T-helper 2 cell (primary cell): ENCODE measurements around the gene AMMECR1L.
A peak's percentile ranks its signal among the peaks of the same experiment; 100 is the strongest.

Experiments
- DNase-seq, 5 experiments: peaks; one replicate each; pipeline versions ENCODE4 v3.0.0 to v3.0.0-alpha.2; 2012 to 2022

AMMECR1L gene

DNA sequence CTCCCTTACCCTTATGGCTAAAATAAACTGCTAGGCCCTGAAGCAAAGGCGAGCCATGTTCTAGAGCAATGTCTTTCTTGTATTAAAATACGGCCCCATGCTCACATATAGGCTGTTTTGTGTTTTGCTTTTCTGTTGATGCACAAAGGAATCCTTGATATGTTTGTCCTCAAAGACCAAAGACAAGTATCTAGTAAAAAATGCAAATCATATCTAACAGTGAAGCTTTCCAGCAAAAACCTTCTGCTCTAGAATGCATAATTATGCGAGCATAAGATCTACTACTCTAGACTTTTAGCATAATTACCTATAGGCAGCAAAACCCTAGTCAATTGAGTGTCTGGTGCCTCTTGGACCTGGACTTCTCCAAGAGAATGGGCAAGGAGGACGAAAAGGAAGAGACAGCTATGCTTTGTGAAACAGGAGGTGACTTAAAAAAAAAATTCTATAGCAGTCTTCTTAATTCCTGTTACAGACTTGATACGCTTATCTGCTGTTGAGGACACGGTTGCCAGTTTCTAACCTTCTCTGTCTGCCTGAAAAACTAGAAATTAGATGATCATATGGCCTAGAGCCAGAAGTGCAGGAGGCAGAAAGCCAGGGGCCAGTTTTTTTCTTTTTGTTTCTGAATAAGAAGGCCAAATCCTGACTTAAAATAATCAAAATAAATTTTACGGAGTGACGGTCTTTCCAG, 1.5 kb upstream of the AMMECR1L start:
- no peak for DNase-seq

DNA sequence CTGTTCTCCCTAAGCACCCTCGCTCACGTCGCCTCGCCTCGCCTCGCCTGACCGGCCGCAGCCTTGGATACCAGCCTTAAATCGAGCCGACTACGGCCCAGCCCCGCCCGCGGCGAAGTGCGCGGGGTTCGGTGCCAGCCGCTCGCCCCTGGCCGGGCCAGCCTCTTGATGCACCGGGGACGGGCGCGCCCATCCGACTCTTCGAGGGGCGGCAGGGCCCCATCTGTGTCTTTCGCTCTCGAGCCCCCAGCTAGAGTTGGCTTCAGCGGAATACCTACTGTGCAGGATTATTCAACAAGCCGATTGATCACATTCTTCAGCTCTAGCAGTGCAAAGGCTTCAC, 808 bp upstream of the AMMECR1L start:
- peak in 1 of 5 experiments; percentile 10 for DNase-seq

DNA sequence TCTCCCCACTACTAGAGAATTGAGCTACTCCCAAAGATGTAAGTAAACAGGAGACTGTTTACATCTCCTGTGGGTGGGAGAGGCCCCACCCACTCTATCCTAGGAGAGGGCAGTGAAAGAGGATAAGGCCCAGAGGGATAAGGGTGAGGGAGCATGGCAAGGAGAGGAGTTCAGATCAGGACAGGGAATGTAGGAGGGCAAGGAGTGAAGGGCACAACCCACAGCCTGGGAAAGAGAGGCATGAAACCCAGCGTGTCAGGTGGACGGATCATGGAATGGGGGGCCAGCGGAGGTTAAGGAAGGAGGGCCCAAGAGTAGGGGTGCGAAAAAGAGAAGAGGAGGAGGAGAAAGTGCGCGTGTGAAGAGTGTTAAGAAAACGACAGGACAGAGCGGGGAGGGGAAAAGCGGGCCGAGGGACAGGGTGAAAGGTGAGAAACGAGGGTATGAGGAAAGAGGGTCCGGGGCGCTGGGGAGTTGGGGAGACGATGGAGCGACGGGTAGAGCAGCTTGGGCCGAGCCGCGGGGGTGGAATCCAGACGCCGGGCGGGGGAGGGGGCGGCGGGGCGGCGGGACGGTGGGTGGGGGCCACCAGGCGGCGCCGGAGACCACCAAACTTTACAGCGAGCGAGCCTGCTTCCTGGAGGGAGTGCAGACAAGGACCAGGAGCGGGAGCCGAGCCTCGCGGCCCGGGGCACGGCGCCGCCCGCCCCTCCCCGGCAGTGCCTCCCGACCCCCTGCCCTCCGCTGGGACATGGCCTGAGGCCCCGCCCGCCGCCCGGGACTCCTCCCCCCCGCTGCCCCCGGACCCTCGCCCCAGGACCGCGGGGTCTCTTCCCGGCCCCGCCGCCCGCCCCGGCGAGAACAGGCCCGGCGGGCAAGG, 655 bp downstream of the AMMECR1L start:
- peak in 3 of 5 experiments; percentile 19 to 33 (median 26) for DNase-seq

DNA sequence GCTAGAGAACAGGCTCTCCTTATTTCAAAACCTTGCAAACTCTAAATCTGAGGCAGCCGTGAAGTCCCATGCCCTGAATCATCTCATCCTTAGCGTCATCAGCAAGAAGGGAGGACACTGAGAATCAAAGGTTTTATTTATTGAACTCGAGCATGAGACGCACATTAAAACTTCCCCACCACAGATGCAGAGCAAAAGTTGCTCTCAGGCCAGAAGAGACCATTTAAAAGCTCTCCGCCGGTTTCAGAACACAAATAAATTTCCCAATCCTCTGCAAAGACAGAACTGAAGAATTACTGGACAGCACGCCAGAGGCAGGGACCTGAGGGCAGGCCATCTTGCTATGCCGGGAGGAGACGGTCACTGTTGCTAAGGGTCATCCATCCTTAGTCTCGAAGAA, 1.3 kb downstream of the AMMECR1L start:
- no peak for DNase-seq

DNA sequence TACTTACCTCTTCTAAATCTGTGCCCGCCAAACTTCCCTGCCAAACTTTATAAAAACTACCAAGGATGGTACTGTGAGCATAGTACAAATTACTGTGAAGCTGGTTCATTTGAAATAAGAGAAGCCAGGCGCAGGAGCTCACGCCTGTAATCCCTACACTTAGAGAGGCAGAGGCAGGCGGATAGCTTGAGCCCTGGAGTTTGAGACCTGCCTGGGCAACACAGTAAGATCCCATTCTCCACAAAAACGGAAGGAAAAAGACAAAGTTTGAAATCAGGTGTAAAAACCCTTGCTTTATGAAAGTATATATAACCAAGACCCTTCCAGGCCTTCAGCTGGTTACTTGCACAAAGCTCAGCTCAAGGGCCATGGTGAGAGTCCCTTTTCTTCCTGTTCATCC, 5.9 kb downstream of the AMMECR1L start:
- no peak for DNase-seq

DNA sequence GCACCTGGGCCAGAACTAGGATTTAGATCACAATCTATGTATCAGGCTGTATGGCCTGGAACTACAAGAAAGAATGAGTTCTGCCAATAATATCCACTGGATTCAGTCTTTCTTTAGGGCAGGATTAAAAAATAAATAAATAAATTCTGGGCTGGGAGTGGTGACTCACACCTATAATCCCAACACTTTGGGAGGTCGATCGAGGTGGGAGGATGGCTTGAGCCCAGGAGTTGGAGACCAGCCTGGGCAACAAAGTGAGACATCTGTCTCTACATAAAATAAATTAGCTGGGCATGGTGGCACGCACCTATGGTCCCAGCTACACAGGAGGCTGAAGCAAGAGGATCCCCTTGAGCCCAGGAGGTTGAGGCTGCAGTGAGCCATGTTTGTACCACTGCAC, 8.1 kb downstream of the AMMECR1L start:
- DNase-seq: no peak

DNA sequence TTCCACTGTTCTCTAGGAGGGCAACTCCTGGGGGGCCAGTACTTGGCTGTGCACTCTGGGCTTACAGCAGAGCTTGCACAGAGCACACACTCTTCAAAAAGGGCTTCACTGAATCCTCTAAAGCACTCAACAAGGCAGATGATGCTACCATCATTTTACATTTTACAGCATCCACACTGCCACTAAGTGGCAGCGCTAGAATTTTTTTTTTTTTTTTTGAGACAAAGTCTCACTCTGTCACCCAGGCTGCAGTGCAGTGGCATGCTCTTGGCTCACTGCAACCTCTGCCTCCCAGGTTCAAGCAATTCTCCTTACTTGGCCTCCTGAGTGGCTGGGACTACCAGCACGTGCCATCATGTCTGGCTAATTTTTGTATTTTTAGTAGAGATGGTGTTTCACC, 8.6 kb downstream of the AMMECR1L start:
- DNase-seq: peak in 1 of 5 experiments; percentile 17

DNA sequence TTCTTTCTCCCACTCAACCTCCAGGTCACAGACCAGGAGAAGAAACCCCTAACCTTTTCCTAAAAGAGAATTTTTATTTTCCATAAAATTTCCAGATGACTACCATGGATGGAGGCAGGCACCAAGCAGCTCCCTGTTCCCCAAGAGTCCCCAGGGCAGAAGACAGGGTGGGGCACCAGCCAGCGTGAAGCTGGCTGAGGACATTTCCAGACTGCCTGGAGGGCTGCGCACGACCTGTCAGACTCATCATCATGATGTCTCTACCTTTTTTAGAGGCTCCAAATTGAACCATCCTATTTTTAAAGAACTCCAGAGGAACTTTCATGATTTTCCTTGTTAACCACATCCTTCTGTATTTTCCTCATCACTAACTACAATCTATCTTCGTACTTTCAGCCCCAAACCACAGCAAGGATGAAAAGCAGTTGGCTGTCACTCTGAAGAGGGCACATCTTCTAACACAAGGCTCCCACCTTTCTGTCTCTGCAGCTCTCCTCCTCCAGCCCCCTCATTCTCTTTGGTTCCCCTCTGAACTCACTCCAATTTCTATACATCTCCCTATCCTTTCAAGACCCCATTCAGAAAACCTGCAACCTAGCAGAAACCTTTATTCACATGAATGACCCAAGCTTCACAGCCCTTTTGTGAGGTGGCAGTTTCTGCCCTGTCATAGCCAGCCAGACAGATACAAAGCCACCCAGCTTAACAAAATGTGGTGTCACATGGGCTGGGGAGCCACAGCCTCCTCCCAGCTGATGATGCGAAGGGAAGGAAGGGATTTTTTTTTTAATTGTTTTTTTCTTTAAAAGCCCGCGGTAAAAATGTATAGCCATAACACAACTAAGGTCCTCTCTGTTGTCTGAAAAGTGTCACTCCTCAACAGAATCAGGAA, 11.1 kb downstream of the AMMECR1L start:
- DNase-seq: peak in 1 of 5 experiments; percentile 71

DNA sequence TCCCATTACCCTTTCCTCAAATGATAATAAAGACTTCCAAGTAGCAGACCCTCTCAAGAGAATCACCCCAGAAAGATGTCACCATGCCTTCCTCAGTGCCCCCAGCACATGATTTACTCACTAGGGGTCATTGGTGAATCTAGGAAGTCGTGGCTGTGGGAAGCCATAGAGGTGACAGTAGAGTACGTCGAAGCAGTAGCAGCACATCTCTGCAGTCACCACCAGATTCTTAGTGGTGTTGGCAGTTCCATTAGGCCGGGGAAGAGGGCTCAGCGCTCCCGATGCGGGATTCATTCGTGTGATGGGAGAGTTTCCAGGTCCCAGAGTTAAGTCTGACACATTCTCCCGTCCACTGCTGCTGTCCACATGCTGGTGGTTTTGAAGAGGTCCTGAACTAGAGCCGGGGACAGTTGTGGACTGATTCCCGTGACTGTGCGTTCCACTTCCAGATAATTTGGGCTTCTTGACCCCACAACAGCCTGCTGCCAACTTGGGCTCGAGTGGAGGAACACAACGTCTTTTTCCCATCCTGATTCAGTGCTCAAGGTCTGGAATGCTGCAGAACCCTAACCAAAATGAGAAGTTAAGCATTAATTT, 12.0 kb downstream of the AMMECR1L start:
- no peak for DNase-seq

DNA sequence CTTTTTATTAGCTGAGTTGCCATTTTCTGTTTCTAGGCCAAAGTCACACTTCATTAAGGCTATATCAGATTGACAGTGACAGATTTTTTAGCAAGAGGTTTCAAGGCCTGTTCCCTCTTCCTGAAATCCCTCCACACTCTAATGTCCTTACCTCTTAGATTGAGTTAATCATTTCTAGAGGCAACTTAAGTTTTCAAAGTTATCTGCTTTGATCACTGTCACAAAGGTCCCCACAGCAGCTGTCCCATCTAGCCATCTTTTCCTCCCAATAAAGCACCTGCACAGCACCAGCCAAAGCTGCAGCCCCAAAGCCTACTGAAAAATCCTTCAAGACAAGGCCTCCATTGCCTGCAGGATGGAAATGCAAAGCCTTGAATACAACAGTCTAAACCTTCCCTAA, 13.4 kb downstream of the AMMECR1L start:
- DNase-seq: no peak

DNA sequence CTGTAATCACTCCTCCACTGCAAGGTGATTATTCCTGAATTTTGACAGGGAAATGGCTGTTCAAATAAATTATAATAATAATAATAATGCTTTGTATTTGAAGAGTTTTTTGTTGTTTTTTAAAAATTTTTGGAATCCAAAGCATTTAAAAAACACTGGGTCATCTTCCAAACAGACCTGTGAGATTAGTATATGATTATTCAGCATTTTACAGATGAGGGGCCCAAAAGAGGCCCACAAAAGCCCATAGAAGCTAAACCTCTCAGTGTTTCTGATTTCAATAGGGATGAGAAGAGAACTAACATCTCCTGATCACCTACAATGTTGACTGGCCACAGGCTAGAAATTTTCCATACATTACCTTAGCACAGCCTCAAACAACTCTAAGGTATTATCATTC, 19.8 kb downstream of the AMMECR1L start:
- DNase-seq: no peak

DNA sequence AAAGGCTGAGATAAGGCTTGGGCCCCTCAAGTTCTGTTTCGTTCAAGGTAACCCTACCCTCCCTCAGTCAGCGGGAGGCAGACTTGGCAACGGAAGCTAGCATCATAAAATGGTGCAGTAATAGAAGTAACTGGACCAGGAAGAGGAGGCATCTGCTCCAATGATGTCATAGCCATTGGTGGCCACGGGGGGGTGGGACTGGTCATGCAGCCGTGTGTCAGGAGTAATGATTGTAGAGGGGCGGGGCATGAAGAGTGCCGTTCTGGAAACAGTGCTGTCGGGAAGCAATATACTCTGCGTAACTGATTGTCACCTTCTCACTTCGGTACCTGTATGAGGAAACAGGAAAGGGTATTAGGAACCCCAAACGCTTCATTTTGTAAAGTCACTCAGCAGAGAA, 20.9 kb downstream of the AMMECR1L start:
- DNase-seq: no peak

DNA sequence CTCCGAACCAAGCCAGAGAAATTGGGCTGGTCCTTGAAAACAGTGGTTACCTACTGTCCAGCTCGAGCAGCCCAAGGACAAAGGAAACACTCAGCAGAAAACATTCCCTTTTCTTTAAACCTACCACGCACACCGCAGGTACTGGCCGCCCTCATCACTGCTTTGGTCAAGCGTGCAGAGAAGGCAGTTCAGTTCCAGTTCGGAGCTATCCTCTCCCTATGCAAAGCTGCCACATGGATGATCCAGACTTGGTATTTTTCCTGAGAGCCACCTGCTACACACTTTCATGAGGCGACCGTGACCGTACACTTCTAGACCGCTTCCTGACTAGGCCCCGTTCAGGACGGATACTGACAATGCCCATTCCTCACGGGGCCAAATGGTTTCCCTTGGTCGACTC, 23.5 kb downstream of the AMMECR1L start:
- DNase-seq: no peak

DNA sequence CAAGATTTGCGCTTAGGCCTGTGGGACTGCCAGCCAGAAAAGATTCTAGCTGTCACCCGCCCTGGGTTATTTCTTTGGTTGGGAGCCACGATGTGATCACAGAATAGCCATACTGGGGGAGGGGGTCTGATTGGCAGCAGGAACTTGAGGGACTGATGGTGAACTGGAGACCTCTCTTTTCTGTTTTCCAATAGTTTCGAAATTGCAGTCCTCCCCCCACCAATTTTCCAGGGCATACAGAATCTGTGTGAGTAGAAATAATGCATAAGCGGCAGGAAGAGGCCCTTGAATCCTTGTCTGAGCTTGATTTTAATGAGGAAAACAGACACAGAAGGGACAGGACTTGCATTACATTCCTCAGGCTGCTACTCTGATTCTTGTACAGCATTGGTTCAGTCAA, 25.6 kb downstream of the AMMECR1L start:
- no peak for DNase-seq

DNA sequence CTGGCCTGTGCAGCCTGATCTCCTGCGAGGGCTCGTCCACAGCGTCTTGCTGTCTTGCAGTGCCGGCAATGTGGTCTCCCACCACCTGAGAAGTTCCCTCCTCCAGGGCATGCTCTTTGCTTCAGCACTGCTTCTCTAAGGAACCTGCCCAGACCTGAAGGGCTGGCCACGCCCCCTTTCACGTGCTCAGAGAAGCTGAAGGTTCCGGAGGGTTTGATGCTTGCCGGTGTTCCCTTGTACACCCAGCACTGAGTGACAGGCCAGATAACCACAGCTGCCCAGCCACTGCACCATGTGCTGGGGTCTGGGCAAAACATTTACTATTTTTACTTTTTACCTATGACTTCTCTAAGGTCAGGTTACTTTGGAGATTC, 26.1 kb downstream of the AMMECR1L start:
- peak; percentile 32 to 68 (median 43) for DNase-seq

DNA sequence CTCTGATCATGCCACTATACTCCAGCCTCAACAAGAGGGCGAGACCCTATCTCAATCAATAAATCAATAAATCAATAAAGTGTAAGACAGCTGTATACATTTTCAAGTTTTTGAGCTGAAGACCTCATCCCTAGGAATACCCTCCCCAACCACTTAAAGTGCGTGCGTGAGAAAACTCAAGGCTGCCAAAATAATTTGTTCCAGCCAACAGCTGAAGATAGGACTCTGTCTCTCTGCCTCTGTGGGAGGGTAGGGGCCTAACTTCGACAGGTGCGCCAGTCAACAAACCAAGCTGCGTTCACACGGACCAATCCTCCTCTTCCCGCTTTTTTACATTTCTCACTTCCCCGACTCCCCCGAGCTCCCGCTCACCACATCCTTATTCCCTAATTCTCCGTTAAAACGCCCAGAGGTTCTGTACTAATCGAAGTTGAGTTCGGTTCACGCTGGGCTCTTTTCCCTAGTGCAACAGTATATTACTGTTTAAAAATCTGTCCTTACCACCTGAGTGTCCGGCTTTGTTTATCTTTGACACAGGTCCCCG, 28.4 kb downstream of the AMMECR1L start:
- peak in 1 of 5 experiments; percentile 31 for DNase-seq

DNA sequence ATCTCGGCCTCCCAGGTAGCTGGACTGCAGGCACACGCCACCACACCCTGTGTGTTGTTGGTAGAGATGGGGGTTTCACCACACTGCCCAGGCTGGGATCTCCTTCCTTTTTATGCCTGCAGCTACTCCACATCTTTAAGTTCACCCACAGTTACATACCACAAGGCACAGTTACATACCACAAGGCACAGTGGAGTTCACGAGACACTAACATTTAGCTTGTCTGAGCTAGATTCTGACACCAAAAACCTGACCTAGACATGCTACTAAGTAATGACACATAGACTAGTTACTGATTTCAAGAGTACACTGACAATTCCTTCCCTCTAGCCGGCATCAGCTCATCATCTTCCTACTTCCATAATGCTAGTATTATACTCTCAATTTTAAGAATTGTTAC, 32.1 kb downstream of the AMMECR1L start:
- DNase-seq: peak in 1 of 5 experiments; percentile 76

DNA sequence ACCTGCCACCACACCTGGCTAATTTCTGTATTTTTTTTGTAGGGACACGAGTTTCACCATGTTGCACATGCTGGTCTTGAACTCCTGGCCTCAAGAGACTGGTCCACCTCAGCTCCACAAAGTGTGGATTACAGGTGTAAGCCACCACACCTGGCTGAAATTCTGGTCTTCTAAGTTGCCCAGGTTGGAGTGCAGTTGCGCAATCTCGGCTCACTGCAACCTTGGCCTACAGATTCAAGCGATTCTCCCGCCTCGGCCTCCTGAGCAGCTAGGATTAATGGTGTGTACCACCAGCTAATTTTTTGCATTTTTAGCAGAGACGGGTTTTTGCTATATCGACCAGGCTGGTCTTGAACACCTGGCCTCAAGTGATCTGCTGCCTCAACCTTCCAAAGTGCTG, 33.4 kb downstream of the AMMECR1L start:
- DNase-seq: no peak

DNA sequence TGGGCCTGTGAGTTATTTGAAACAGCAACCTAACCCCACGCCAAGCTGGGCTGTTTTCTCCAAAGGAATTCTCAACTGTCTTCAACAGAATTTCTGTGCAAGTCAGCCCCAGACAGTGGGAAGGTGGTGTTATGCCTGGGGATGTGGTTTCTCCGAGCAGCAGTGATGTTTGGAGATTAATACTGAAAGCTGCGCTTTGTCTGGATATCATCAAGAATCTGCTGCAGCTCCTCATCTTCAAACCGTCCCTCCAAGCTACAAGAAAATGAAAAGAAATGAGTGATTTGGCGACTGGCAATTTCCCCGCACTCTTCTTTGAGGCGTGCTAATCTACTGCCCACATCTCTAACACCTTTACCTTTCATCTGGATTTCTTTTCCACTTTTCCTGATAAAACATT, 37.8 kb downstream of the AMMECR1L start:
- DNase-seq: peak in 1 of 5 experiments; percentile 64

DNA sequence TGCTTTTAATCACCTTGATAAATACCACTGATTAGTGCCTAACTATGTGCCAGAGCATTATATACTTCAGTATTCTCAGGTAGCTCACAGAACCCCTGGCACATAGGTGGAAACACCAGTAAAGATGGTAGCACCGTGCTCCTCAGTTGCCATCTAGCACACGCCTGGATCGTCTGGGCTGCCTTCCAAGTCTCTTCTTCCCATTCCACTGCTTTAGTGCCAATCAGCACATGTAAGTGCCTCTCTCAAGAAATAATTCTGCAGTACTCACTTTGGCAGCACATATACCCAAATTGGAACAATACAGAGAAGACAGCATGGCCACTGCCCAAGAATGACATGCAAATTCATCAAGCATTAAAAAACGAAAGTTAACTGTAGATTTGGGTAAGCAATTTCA, 40.8 kb downstream of the AMMECR1L start:
- no peak for DNase-seq

DNA sequence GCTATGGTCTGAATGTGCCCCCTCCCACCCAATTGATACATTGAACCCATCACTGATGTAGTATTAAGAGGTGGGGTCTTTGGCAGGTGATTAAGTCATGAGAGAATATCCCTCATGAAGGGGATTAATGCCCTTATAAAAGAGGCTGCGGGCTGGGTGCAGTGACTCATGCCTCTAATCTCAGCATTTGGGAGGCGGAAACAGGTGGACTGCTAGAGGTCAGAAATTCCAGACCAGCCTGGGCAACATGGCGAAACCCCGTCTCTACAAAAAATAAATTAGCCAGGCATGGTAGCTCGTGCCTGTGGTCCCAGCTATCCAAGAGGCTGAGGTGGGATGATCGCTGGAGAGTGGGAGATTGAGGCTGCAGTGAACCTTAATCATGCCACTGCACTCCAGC, 42.1 kb downstream of the AMMECR1L start:
- no peak for DNase-seq

DNA sequence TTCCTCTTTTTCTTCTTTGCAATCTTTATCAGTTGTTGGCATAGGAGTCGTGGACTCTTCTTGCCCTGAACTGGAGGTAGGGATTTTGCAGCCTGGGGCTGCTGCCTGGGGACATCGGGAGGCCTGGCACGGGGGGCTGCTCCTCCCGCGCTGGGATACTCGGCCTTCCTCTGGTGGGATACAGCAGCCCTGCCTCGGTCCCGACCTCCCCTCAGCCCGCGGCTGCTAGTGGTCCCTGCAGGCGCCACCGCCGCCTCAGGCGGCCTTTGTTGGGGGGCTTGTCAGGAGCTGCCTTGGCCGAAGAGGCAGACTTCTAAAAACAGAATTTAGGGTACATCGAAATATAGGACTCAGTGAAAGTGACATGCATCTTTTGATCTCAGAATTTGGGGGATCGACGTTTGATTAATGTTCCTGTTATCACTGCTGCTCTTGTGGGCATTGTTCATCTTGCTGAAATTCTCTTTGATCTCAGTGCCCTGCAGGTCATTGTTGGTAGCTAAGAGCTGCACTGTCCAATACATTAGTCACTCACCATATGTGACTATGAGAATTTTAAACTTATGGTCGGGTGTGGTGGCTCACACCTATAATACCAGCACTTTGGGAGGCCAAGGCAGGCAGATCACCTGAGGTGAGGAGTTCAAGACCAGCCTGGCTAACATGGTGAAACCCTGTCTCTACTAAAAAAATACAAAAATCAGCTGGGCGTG, 44.1 kb downstream of the AMMECR1L start:
- no peak for DNase-seq
